Stimulated activated CD4-positive, alpha-beta T cell treated with anti-CD3 and anti-CD28 coated beads, Interleukin-12 subunit alpha, Interleukin-12 subunit beta, amount 100 ng/mL, for 48 hours (primary cell): ENCODE measurements around the gene COL11A2.
"Not testable (repeated sequence)": the region's sequence is repeated elsewhere in the genome, so short reads cannot be mapped to it uniquely, and the experiment has no call there.

ENCODE experiments used
- DNase-seq, 3 donors: peaks; one replicate each; pipeline ENCODE4 v3.0.0-alpha.2; 2020; ENCODE audit warnings: low read depth in 2 of 3, low spot score in 1 of 3

COL11A2 gene

GRCh38 chr6:33192105-33192646, at the start of gene COL11A2:
Gene COL11A2 (minus strand): TSS chr6:33192467. CDS start chr6:33192240, 227 bp downstream.
- no peak for DNase-seq

GRCh38 chr6:33241968-33242367, 49.7 kb upstream of the COL11A2 start:
- DNase-seq: no peak

GRCh38 chr6:33237741-33238140, 45.5 kb upstream of the COL11A2 start:
- no peak for DNase-seq

DNA sequence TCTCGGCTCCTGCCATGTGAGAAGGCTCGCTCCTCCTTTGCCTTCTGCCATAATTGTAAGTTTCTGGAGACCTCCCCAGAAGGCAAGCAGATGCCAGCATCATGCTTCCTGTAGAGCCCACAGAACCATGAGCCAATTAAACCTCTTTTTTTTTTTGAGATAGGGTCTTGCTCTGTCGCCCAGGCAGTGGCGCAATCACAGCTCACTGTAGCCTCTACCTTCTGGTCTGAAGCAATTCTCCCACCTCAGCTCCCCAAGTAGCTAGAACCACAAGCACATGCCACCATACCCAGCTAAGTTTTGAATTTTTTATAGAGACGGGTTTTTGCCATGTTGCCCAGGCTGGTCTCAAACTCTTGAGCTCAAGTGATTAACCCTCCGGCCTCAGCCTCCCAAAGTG, 44.6 kb upstream of the COL11A2 start:
- DNase-seq: no peak

GRCh38 chr6:33236328-33236727, 44.1 kb upstream of the COL11A2 start:
- DNase-seq: no peak

- no peak for DNase-seq
Measured at GRCh38 chr6:33235221-33235634, 43.0 kb upstream of the COL11A2 start.

GRCh38 chr6:33226503-33227120, 34.3 kb upstream of the COL11A2 start:
- not testable (repeated sequence) for DNase-seq

- DNase-seq: no peak
Measured at GRCh38 chr6:33217681-33218080, 25.4 kb upstream of the COL11A2 start.

- DNase-seq: no peak
Measured at GRCh38 chr6:33217246-33217645, 25.0 kb upstream of the COL11A2 start.

- no peak for DNase-seq
Measured at GRCh38 chr6:33216117-33216649, 23.9 kb upstream of the COL11A2 start.

DNA sequence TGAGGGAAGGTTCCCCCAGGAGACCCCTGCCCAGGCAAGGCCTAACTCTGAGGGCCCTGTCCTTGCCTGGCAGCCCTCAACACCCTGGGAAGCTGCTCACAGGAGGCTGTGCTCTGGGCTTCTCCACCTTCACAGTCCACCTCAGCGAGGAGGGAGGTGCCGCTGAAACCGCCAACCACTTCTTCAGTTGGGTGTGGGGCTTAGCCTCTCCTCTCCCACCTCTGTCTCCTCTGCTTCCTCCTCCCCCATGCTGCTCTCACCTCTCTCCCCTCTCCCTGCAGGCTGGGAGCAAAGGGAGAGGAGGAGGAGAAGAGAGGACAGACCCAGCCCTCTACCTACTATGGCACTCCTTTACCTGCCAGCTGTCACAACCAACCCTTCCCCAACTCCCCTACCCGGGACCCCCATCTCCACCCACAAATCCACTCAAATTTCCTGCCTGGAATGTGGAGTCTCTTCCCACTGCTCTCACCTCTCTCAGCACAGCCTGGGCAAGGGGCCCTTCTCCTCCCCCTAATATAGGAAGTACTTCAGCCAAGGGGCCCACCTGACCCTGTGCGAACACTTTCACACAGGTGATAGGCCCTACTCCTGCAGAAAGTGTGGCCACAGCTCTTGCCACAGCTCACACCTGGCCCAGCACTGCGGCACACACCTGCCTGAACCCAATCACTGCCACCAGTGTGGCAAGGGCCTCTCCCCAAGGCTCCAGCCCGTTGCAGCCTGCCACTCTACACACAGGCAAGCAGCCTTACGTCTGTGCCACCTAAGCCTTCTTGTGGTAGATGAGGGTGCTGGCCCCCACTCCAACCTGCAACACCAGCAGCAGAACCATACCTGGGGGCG, 23.2 kb upstream of the COL11A2 start:
- DNase-seq: no peak

DNA sequence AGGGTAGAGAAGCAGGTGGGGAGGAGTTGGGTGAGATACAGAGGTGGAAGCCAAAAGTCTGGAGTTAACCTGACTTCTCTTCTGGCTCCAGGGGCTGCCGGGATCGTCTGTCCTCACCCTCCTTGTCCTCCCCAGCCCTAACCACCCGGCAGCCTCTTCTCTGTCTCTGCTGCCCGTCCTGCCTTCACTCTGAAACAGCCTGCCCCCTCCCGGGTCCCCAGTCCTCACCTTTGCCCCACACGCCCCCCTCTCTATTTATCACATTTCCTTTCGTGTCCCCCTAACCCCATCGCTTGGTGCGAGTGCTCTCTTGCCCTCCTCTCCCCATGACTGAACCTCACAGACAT, 21.7 kb upstream of the COL11A2 start:
- no peak for DNase-seq

GRCh38 chr6:33213166-33213988, 21.1 kb upstream of the COL11A2 start:
- DNase-seq: no peak

- no peak for DNase-seq
Measured at GRCh38 chr6:33212857-33213165, 20.5 kb upstream of the COL11A2 start.

- no peak for DNase-seq
Measured at GRCh38 chr6:33211666-33212422, 19.6 kb upstream of the COL11A2 start.

GRCh38 chr6:33211136-33211535, 18.9 kb upstream of the COL11A2 start:
- no peak for DNase-seq

DNA sequence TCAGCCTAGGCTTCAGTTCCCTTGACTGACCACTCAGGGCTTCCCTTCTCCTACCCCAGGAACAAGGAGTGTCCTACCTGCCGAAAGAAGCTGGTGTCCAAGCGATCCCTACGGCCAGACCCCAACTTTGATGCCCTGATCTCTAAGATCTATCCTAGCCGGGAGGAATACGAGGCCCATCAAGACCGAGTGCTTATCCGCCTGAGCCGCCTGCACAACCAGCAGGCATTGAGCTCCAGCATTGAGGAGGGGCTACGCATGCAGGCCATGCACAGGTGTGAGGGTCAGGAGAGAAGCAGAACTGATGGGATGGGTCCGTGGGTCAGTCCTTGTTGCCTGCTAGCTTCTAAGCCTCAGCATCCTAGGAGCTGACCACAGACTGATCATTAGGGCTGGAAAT, 17.6 kb upstream of the COL11A2 start:
- DNase-seq: no peak

GRCh38 chr6:33208091-33208967, 16.1 kb upstream of the COL11A2 start, which contains the start of gene RING1:
Gene RING1 (plus strand): TSS chr6:33208500. CDS start chr6:33208823, 323 bp downstream.
- DNase-seq: peak; percentile 72 to 83 (median 73)

DNA sequence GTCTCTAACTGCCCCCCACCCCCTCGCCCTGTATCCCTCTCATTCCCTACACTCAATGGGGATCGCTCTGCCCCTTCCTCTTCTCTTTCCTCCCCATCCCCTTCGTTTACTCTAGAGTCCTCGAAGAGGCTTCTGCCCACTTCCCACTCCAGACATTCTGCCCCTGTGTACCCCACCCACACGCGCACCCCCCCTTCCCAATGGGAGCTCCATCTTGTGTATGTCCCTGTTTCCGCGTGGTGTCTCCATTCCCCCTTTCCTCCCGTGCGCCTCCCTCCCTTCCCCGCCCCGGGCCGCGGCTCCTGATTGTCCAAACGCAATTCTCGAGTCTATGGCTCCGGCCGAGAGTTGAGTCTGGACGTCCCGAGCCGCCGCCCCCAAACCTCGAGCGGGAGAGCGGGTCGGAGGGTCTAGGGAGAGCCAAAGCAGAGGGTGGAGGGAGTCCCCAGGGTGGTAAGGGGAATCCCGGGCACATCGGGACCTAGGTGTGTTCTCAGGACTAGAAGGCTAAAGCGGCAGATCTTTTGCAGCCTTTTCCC, 15.4 kb upstream of the COL11A2 start:
- DNase-seq: no peak
